Cardiac muscle cell (in vitro differentiated cells and primary cell): Measurements from ENCODE around the gene YPEL2. TPM values are rescaled to one million over a fixed set of nuclear protein-coding genes. Genes with fewer than 3 reads are reported as not detected.

Source experiments
- DNase-seq, 2 donors: peaks; one replicate each; pipeline versions ENCODE4 v3.0.0 to v3.0.0-alpha.2; 2010 to 2017; ENCODE audit warnings: low read depth in 1 of 2, low spot score in 1 of 2
- H3K27ac ChIP-seq: fragments of 200-600 bp; sonication (generic); 2 replicates; pipeline ENCODE4 v1.5.1; 2016
- H3K27me3 ChIP-seq: fragments of 200-600 bp; sonication (generic); 2 replicates; pipeline ENCODE4 v1.6.0; 2016; ENCODE audit warnings: control low read depth
- H3K36me3 ChIP-seq: fragments of 200-600 bp; sonication (generic); 2 replicates; pipeline ENCODE4 v1.5.1; 2016; ENCODE audit warnings: control low read depth
- H3K4me1 ChIP-seq: fragments of 200-600 bp; sonication (generic); 2 replicates; pipeline ENCODE4 v1.8.1; 2017; ENCODE audit warnings: low read depth, mild to moderate bottlenecking, mixed run types
- H3K4me3 ChIP-seq: fragments of 200-600 bp; sonication (generic); 2 replicates; pipeline ENCODE4 v1.5.1; 2016; ENCODE audit warnings: mild to moderate bottlenecking
- H3K9me3 ChIP-seq: fragments of 200-600 bp; sonication (generic); 2 replicates; pipeline ENCODE4 v1.5.1; 2017; ENCODE audit warnings: low read depth, mild to moderate bottlenecking, control low read depth
- polyA plus RNA-seq: library from polyadenylated mRNA; unstranded; fragments of >200 nt; fragmentation: Nextera tagmentation; extraction: Ambion mirVana; gene quantifications from 2 replicates; pipeline ENCODE4 v1.2.1, GENCODE V29; 2016
- total RNA-seq: library from RNA; depleted of rRNA; stranded (reverse); fragments of >200 nt; gene quantifications from 2 replicates; pipeline ENCODE4 v1.2.3, GENCODE V29; 2016
- TF ChIP-seq, protein P1 (sequence below): IDR thresholded peaks from 2 replicates; pipeline ENCODE4 v1.5.1; 2012; ENCODE audit warnings: low read depth, mild to moderate bottlenecking, low read length

YPEL2 gene
- total and polyA plus RNA-seq, 2 experiments from 2014 or later = 79.3 to 80.7 TPM

DNA sequence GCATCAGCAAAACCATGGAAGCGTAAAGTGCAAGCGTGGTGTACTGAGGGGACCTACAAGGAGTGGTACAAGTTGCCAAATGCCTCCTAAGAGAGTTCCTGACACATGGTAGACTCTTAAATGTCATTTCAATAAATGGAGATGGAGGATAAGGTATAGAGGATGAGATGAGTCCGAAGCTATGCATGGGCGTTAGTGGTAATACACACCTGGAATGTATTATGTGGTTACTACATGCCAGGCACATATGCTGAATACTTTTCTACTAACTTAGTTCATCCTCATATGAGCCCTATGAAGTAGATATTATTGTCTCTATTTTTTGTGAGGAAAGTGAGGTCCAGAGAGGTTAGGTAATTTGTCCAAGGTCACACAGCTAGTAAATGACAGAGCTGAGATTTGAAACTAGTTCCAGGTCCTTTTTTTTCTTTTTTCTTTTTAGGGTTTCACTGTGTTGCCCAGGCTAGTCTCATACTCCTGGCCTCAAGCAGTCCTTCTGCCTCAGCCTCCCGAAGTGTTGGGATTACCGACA lies 15.5 kb downstream of the YPEL2 start:
- TF ChIP-seq, protein P1, sequence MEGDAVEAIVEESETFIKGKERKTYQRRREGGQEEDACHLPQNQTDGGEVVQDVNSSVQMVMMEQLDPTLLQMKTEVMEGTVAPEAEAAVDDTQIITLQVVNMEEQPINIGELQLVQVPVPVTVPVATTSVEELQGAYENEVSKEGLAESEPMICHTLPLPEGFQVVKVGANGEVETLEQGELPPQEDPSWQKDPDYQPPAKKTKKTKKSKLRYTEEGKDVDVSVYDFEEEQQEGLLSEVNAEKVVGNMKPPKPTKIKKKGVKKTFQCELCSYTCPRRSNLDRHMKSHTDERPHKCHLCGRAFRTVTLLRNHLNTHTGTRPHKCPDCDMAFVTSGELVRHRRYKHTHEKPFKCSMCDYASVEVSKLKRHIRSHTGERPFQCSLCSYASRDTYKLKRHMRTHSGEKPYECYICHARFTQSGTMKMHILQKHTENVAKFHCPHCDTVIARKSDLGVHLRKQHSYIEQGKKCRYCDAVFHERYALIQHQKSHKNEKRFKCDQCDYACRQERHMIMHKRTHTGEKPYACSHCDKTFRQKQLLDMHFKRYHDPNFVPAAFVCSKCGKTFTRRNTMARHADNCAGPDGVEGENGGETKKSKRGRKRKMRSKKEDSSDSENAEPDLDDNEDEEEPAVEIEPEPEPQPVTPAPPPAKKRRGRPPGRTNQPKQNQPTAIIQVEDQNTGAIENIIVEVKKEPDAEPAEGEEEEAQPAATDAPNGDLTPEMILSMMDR = no peak
- H3K36me3 ChIP-seq = no peaks in the 10 kb centered on the region
- no peak overlapping the region for H3K27ac ChIP-seq
- no peak overlapping the region for H3K4me3 ChIP-seq
- H3K27me3 ChIP-seq = no peaks in the 10 kb centered on the region
- peaks cover 22% of the 10 kb centered on the region for H3K4me1 ChIP-seq
- no peaks in the 10 kb centered on the region for H3K9me3 ChIP-seq
- no peak for DNase-seq

DNA sequence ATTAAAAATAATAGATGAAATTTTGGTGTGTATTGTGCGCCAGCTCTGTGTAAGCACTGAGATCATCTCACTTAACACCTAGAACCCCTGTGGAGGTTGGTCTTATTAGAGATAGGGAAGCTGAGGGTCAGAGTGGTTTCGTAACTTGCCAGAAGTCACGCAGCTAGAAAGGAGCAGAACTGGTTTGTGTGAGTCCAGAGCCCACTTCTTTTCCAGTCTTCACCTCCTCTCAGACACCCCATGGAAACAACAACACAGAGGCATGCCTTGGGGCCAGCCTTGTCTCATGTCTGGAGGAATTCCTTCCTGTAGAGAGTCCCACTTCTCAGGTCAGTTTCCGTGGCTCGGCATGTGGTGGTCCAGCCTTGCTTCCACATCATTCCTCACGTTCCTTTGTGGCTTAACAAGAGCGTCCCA lies 16.5 kb downstream of the YPEL2 start:
- Histone ChIP-seq H3K27me3 (no peaks in the 10 kb centered on the region), H3K9me3 (no peaks in the 10 kb centered on the region), H3K4me3 (no peak overlapping the region), H3K4me1 (peaks cover 16% of the 10 kb centered on the region), H3K36me3 (no peaks in the 10 kb centered on the region), H3K27ac (no peak overlapping the region)
- DNase-seq = no peak
- TF ChIP-seq, protein P1 = no peak

DNA sequence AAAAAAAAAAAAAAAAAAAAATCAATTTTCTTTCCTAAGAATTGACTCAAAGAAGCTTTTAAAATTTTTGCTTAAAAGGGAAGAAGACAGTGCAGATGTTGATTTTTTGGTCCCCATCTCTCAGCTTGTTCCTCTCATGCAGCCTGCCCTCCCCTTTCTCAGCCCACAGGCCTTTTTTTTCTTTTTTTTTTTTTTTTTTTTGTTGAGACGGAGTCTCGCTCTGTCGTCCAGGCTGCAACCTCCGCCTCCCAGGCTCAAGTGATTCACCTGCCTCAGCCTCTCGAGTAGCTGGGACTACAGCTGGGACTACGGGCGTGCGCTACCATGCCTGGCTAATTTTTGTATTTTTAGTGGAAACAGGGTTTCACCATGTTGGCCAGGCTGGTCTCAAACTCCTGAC lies 17.7 kb downstream of the YPEL2 start:
- Histone ChIP-seq H3K27ac (no peak overlapping the region), H3K9me3 (no peaks in the 10 kb centered on the region), H3K4me1 (peaks cover 17% of the 10 kb centered on the region), H3K4me3 (no peak overlapping the region), H3K27me3 (no peaks in the 10 kb centered on the region), H3K36me3 (peaks cover 3% of the 10 kb centered on the region)
- TF ChIP-seq, protein P1 = no peak
- no peak for DNase-seq

DNA sequence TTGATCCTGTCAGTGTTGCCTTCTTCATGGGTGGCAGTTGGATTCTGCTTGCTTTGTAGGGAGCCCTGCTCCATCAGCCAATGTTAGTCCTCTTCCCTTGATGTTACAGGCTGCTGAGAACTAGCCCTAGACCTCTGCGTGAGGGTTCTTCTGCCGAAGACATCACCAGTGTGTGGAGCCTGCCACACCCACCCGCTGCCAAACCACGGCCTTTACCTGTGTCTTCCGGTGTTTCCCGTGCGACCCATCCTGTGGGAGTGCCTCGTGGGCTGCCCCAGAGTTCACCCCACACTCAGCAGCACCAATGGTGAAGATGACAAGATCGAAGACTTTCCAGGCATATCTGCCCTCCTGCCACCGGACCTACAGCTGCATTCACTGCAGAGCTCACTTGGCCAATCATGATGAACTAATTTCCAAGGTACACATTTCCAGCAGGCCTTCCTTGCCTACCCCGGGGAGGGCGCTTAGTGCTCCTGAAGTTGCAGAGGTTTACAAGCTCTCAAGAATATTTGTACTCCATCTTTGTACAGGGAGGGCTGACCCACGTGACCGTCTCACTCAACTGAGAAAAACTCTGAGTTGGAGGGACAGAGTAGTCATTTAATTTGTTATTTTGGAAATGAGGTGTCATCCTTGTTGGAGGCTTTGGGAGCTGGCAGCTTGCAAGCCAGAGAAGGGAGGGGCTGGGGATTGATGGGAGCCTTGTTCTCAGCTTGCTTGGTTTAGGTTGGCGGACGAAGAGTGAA lies 21.8 kb downstream of the YPEL2 start:
- TF ChIP-seq, protein P1 = no peak
- H3K36me3 ChIP-seq = peaks cover 19% of the 10 kb centered on the region
- no peaks in the 10 kb centered on the region for H3K27me3 ChIP-seq
- H3K27ac ChIP-seq = no peak overlapping the region
- peaks cover 28% of the 10 kb centered on the region for H3K4me1 ChIP-seq
- H3K9me3 ChIP-seq = no peaks in the 10 kb centered on the region
- no peak overlapping the region for H3K4me3 ChIP-seq
- no peak for DNase-seq

DNA sequence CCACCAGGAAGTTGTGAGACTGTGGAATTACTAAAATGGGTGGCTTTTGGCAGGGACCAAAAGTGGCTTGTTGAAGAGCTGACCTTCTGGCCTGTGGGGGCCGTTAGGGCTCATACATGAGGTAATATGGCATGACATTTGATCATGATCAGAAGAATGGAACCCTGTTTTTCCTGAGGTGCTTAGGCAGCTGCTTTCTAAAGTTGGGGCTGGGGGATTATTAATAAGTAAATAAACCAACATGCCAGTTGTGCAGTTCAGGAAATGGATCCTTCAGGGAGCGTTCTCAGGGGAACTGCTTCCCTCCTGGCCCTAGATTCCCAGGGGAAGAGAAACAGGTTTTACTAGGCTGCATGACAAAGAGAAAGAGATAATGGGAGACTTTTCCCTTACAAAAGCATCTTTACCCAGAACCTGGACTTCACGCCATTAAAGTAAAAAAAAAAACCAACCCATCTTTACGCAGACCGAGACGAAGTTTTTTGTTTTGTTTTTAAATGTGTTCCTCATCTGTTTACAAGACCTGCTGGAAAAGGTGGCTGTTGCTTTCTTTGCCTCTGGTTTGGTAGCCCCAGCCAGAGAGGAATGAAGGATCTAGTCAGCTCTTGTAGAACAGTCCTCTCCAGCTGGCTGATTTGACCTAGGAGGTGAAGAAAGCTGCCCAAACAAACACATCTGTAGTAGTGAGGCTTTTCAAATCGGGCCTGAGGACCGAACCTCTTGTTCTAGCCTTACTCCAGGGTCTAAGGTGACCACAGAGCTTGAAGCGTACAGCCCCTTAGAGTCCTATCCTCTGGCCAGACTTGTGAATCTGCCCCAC lies 22.7 kb downstream of the YPEL2 start:
- Histone ChIP-seq H3K27ac (no peak overlapping the region), H3K4me1 (peaks cover 28% of the 10 kb centered on the region), H3K36me3 (peaks cover 21% of the 10 kb centered on the region), H3K27me3 (no peaks in the 10 kb centered on the region), H3K4me3 (no peak overlapping the region), H3K9me3 (no peaks in the 10 kb centered on the region)
- TF ChIP-seq, protein P1 = no peak
- DNase-seq = no peak
